ENCODE measurements around the gene SLC22A2.

SLC22A2 gene

GRCh38 chr6:160267102-160267501 is 8.5 kb upstream of the SLC22A2 start:
- H3K4me3 ChIP-seq (replicated peaks; ENCODE audit: low read depth, low read length) = no peak overlapping the region
- no peak for TF ChIP-seq CTCF (IDR thresholded peaks at IDR 0.05; ENCODE audit: low read depth, low read length, missing control alignments)

GRCh38 chr6:160265869-160266476 is 7.4 kb upstream of the SLC22A2 start:
- no peak overlapping the region for H3K4me3 ChIP-seq (replicated peaks; ENCODE audit: low read depth, low read length)
- no peak for DNase-seq (ENCODE audit: extremely low read depth, low read depth)
- TF ChIP-seq CTCF (IDR thresholded peaks at IDR 0.05; ENCODE audit: low read depth, low read length, missing control alignments) = no peak

More at GRCh38 chr6:160267102-160267501, 8.5 kb upstream of the SLC22A2 start:
- no peak for DNase-seq (ENCODE audit: extremely low read depth, low read depth)

- DNase-seq (ENCODE audit: extremely low read depth, low read depth) = no peak
- no peak for TF ChIP-seq CTCF (IDR thresholded peaks at IDR 0.05; ENCODE audit: low read depth, low read length, missing control alignments)
- H3K4me3 ChIP-seq (replicated peaks; ENCODE audit: low read depth, low read length) = no peak overlapping the region
These were observed 5.5 kb upstream of the SLC22A2 start for GRCh38 chr6:160264061-160264612.

GRCh38 chr6:160263196-160263939 is 4.7 kb upstream of the SLC22A2 start:
- TF ChIP-seq CTCF (IDR thresholded peaks at IDR 0.05; ENCODE audit: low read depth, low read length, missing control alignments) = no peak
- H3K4me3 ChIP-seq (replicated peaks; ENCODE audit: low read depth, low read length) = no peak overlapping the region
- no peak for DNase-seq (ENCODE audit: extremely low read depth, low read depth)

- TF ChIP-seq CTCF (IDR thresholded peaks at IDR 0.05; ENCODE audit: low read depth, low read length, missing control alignments) = no peak
These were observed 3.5 kb upstream of the SLC22A2 start for GRCh38 chr6:160261991-160262680.

GRCh38 chr6:160260803-160261450 is 2.3 kb upstream of the SLC22A2 start:
- DNase-seq (ENCODE audit: extremely low read depth, low read depth) = no peak
- H3K4me3 ChIP-seq (replicated peaks; ENCODE audit: low read depth, low read length) = no peak overlapping the region
- no peak for TF ChIP-seq CTCF (IDR thresholded peaks at IDR 0.05; ENCODE audit: low read depth, low read length, missing control alignments)

More at GRCh38 chr6:160261991-160262680, 3.5 kb upstream of the SLC22A2 start:
- DNase-seq (ENCODE audit: extremely low read depth, low read depth) = no peak
- no peak overlapping the region for H3K4me3 ChIP-seq (replicated peaks; ENCODE audit: low read depth, low read length)
